Ovary (tissue), 3 donors: ENCODE measurements around the gene SIX3.

Experiments used
- EP300 ChIP-seq: sonication (generic); formaldehyde crosslinking; IDR thresholded peaks from one replicate; pipeline ENCODE4 v1.6.1; 2017; ENCODE audit warnings: antibody characterized with exemption
- POLR2A ChIP-seq: fragments of 450-650 bp; IDR thresholded peaks from one replicate; pipeline ENCODE4 v1.6.1; 2017; ENCODE audit warnings: antibody characterized with exemption, mild to moderate bottlenecking, moderate library complexity
- TF ChIP-seq, protein P1 (sequence below), 3 donors: fragments of 450-650 bp in 2 of 3; fragments of 200-600 bp in 1 of 3; IDR thresholded peaks; one replicate each; pipeline versions ENCODE4 v1.5.1 to v1.8.0; 2016 to 2022; ENCODE audit warnings: antibody characterized with exemption in 3 of 3, mild to moderate bottlenecking in 1 of 3
- donor health status: DM: no; HTN: no; CAD: no.

DNA sequence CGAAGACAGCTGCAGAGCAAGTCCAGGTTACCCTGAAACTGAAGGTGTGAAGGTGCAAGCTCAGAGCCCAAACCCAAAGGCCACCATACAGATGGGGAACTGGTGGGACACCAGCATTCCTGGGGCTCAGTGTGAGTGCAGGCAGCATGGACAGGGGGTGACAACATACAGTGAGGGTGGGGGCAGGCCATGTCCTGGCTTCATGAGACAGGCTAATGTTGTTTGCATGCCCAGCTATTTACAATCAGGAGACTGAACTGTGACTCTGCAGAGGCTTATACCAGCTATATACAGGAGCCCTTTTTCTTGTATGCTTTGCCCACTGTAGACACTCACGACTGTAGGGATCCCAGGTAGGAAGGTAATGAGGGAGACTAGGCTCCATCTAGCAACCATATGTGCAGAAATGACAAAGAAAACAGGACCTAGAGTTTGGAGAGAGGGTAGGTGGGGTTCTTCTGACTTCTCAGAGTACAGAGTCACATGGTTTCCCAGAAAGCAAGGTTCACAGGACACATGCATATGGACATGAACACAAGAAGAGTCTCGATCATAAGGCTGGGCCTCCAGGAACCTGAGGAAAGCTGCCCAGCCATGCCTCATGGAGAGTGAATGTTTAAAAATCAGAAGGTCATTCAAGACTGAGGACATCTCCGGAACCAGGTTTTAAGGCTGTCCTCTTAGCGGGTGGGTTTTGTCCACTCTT, 26.4 kb downstream of the SIX3 start:
- TF ChIP-seq POLR2A = no peak
- TF ChIP-seq, protein P1, sequence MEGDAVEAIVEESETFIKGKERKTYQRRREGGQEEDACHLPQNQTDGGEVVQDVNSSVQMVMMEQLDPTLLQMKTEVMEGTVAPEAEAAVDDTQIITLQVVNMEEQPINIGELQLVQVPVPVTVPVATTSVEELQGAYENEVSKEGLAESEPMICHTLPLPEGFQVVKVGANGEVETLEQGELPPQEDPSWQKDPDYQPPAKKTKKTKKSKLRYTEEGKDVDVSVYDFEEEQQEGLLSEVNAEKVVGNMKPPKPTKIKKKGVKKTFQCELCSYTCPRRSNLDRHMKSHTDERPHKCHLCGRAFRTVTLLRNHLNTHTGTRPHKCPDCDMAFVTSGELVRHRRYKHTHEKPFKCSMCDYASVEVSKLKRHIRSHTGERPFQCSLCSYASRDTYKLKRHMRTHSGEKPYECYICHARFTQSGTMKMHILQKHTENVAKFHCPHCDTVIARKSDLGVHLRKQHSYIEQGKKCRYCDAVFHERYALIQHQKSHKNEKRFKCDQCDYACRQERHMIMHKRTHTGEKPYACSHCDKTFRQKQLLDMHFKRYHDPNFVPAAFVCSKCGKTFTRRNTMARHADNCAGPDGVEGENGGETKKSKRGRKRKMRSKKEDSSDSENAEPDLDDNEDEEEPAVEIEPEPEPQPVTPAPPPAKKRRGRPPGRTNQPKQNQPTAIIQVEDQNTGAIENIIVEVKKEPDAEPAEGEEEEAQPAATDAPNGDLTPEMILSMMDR (IDR thresholded peaks at IDR 0.05) = no peak
- no peak for TF ChIP-seq EP300
